Activated CD8-positive, alpha-beta memory T cell treated with anti-CD3 and anti-CD28 coated beads for 36 hours (primary cell): ENCODE results near the gene AKAP5. TPM values are rescaled to one million over a fixed set of nuclear protein-coding genes. Genes with fewer than 3 reads are reported as not detected.

Experiments
- CTCF ChIA-PET: fragments of 350-600 bp; sonication (Branson Sonifier 250); formaldehyde crosslinking; loops from one replicate; lab custom pipeline; 2021; ENCODE audit warnings: antibody characterized with exemption; lab: Charles Lee
- POLR2A ChIA-PET: fragments of 350-600 bp; sonication (Branson Sonifier 250); formaldehyde crosslinking; loops from one replicate; lab custom pipeline; 2021; ENCODE audit warnings: antibody characterized with exemption; lab: Charles Lee
- total RNA-seq, 2 experiments: library from RNA; stranded (reverse); gene quantifications; one replicate each; pipeline ENCODE4 v1.2.3, GENCODE V29; 2021

Gene AKAP5
- total RNA-seq, 2 experiments from 2014 or later = 4.5 TPM

DNA sequence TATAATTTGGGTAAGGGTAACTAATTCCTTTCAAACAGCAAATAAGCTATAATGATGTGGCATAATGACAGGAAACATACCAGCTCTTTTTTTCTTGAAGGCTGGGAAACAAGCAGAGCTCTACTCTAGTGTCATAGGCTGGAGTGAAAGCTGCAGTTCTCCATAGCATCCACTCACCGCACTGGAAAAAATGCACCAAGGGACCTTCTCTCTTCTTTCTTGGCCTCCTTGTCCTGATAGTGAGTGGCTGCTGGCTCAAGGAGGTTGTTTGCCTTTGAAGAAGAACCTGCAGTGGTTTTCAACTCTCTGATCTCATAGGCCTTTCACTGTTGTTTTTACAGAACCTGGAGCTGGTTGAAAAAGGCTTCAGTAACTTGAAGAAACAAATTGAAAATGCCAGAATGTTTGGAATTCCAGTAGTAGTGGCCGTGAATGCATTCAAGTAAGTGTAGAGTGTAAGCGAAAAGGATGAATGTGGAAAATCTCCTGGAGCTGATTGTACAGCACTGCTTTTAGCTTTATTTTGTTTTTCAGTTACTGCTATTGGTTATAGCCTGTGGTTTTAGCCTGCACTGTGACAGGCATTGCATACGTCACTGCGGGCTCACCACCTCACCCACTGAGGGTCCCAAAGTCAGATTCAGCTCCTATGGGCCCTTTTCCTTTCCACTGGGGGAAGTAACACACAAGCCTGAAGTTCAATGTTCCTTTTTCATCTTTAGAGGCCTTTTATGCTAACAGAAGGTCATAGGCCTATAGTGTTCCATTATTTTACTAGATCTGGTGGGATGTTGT lies 17.2 kb upstream of the AKAP5 start:
- CTCF ChIA-PET = interaction anchor here (1.0 to 1.6 kb wide), 3 partner anchors 16 to 48 kb away, joined by 3 to 5 read pairs (median 4); no protein-coding TSS in a partner anchor
- POLR2A ChIA-PET = interaction anchor here (0.6 to 1.0 kb wide), 3 partner anchors 18 to 61 kb away, joined by 3 read pairs; no protein-coding TSS in a partner anchor

GRCh38 chr14:64450255-64450654 lies 15.0 kb upstream of the AKAP5 start:
- POLR2A ChIA-PET = interaction anchor here (1.0 kb wide), 1 partner anchor 12 kb away, joined by 3 read pairs; no protein-coding TSS in a partner anchor
- CTCF ChIA-PET = interaction anchor here (1.0 to 1.6 kb wide), 2 partner anchors 16 to 28 kb away, joined by 3 to 4 read pairs; no protein-coding TSS in a partner anchor

DNA sequence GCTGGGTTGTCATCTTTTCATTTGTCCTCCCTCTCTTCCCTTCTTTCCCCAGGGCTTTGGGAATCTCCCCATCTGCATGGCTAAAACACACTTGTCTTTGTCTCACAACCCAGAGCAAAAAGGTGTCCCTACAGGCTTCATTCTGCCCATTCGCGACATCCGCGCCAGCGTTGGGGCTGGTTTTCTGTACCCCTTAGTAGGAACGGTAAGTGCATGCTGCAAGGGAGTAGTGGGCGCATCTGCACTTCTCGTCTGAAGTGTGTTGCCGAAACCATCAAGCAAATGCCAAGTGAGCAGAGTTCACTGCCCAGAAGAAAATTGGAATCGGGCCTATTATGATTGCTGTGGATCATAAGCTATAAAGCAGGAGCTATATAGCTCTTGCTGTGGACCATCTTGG lies 10.6 kb upstream of the AKAP5 start:
- POLR2A ChIA-PET = no interaction called here
- CTCF ChIA-PET = interaction anchor here (0.6 kb wide), 2 partner anchors 38 to 99 kb away, joined by 4 to 5 read pairs; no protein-coding TSS in a partner anchor

DNA sequence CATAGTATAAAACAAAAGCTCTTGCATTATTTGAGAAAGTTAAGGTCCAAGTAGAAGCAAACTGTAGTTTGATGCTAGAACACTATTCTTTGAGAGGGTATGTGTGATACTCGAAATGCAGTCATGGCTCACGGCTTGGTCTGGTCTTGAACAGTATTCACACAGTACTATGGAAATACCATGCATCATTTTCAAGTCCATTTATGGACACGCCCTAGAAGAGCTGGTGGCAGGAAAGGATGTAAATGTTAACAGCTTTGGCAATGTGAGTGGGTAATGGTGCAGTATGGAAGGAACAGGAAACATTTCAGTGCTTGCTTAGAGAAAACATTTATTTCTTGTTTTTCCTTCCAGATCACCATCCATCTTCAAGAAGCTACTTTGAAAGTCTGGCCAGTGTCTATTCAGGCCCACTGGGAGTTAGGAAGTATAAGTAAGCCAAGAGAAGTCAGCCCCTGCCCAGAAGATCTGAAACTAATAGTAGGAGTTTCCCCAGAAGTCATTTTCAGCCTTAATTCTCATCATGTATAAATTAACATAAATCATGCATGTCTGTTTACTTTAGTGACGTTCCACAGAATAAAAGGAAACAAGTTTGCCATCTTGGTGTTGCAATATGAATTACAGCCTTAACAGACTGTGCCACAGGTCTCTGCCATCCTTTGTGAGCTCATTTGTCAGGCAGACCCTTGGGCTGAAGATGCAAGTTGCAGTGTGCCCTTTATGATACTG lies 5.7 kb upstream of the AKAP5 start:
- POLR2A ChIA-PET = interaction anchor here (0.5 kb wide), 1 partner anchor 11 kb away, joined by 5 read pairs; no protein-coding TSS in a partner anchor
- CTCF ChIA-PET = interaction anchor here (1.7 kb wide), 1 partner anchor 29 kb away, joined by 6 read pairs; no protein-coding TSS in a partner anchor

GRCh38 chr14:64461221-64461620 lies 4.1 kb upstream of the AKAP5 start:
- POLR2A ChIA-PET = no interaction called here
- CTCF ChIA-PET = no interaction called here

GRCh38 chr14:64463195-64463594 lies 2.1 kb upstream of the AKAP5 start:
- CTCF ChIA-PET = no interaction called here
- POLR2A ChIA-PET = interaction anchor here (0.6 to 0.9 kb wide), 3 partner anchors 12 to 34 kb away, joined by 3 to 10 read pairs (median 3); no protein-coding TSS in a partner anchor

- CTCF ChIA-PET = interaction anchor here (1.3 kb wide), 1 partner anchor 16 kb away, joined by 5 read pairs; no protein-coding TSS in a partner anchor
These were observed 1.4 kb upstream of the AKAP5 start for GRCh38 chr14:64463873-64464272.

GRCh38 chr14:64464651-64465050 lies 648 bp upstream of the AKAP5 start:
- CTCF ChIA-PET = interaction anchor here (1.3 kb wide), 1 partner anchor 17 kb away, joined by 5 read pairs; no protein-coding TSS in a partner anchor
- POLR2A ChIA-PET = no interaction called here

More at GRCh38 chr14:64463873-64464272, 1.4 kb upstream of the AKAP5 start:
- POLR2A ChIA-PET = interaction anchor here (0.8 to 0.9 kb wide), 2 partner anchors 17 to 33 kb away, joined by 3 to 10 read pairs; no protein-coding TSS in a partner anchor

DNA sequence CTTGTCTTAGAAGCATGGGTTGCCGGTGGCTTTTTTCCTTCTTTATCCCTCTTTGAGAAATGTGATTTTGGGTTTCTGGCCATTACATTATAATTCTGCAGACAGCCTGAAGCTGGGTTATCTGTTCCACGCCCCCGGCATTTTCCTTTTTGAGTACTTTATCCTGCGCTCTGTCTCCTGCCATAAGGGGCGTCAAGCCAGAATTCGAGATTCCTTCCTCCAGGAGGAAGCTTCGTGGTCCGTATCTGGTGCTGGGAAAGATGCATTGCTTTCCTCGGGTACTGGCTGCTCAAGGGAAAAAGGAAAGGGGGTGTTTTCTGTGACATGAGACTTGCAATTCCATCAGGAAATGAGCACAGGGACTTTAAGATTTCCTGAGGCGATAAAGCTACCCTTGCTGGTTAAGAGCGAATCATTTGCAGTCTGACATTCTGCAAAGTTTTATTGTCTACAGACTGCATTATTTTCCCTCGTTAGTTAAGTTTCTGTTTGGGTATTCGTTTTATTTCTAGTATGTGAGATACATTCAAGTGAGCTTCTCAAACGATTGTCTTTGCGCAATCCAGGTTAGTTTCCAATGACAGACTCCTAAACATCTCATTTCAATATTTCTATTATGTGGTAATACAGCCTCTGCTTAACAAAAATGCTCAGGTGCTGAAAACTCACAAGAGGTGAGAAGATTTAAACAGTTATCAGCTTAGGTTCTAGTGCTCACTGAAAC lies 694 bp downstream of the AKAP5 start:
- CTCF ChIA-PET = interaction anchor here (1.4 to 1.6 kb wide), 2 partner anchors 17 to 18 kb away, joined by 4 read pairs; no protein-coding TSS in a partner anchor
- POLR2A ChIA-PET = interaction anchor here (0.9 kb wide), 1 partner anchor 18 kb away, joined by 3 read pairs; no protein-coding TSS in a partner anchor

DNA sequence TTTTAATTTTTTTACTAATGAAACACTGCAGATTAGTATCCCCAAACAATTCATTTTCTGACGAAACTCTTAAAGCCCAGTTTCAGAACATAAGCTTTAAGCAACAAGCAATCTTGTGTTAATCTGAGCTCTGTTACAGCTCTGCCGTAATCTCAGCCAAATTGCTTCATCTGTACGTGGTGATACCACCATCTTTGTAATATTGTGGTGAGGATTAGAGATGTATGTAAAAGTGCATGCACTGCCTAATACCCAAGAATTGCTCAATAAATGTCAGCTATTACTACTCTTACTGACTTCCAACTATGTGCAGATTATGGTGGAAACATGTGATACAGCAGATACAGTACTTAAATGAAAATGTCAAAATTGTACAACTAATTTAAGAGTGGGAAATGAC lies 1.8 kb downstream of the AKAP5 start:
- ChIA-PET CTCF (interaction anchor here (1.4 to 1.6 kb wide), 2 partner anchors 18 to 19 kb away, joined by 4 read pairs; no protein-coding TSS in a partner anchor), POLR2A (no interaction called here)

GRCh38 chr14:64467566-64467965 lies 2.3 kb downstream of the AKAP5 start:
- POLR2A ChIA-PET = no interaction called here
- CTCF ChIA-PET = interaction anchor here (1.4 kb wide), 1 partner anchor 20 kb away, joined by 4 read pairs; no protein-coding TSS in a partner anchor

DNA sequence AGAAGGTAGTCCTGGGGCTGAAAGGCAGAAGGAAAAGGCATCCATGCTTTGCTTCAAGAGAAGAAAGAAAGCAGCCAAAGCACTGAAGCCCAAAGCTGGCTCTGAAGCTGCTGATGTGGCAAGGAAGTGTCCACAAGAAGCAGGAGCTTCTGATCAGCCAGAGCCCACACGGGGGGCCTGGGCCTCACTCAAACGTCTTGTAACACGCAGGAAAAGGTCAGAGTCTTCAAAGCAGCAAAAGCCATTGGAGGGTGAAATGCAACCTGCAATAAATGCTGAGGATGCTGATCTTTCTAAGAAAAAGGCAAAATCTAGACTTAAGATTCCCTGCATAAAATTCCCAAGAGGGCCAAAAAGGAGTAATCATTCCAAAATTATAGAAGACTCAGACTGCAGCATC lies 3.2 kb downstream of the AKAP5 start:
- ChIA-PET POLR2A (no interaction called here), CTCF (interaction anchor here (1.5 kb wide), 1 partner anchor 13 kb away, joined by 3 read pairs; no protein-coding TSS in a partner anchor)

- CTCF ChIA-PET = no interaction called here
- POLR2A ChIA-PET = interaction anchor here (0.6 kb wide), 1 partner anchor 299 kb away, joined by 3 read pairs; no protein-coding TSS in a partner anchor
These were observed 8.7 kb downstream of the AKAP5 start for GRCh38 chr14:64474041-64474440.

DNA sequence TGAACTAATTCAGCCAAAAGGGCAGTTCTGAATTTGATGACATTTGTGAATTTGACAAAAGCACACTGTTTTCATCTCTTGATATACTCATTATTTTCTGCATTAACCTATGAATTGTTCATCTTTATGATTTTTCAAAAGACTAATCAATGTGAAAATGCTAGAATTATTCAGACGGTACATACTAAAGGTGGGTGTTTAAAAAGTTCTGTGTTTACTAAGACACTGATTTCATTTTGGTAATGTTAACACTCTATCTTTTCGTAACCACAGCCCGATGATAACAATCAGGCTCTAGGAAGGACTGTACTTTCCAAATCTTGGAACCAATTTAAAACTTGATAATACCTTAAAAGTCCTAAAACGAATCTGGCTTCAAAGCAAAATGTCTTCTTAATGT lies 9.4 kb downstream of the AKAP5 start:
- CTCF ChIA-PET = interaction anchor here (0.9 to 2.0 kb wide), 2 partner anchors 36 to 45 kb away, joined by 4 to 5 read pairs; no protein-coding TSS in a partner anchor
- POLR2A ChIA-PET = interaction anchor here (0.6 kb wide), 1 partner anchor 300 kb away, joined by 3 read pairs; no protein-coding TSS in a partner anchor

DNA sequence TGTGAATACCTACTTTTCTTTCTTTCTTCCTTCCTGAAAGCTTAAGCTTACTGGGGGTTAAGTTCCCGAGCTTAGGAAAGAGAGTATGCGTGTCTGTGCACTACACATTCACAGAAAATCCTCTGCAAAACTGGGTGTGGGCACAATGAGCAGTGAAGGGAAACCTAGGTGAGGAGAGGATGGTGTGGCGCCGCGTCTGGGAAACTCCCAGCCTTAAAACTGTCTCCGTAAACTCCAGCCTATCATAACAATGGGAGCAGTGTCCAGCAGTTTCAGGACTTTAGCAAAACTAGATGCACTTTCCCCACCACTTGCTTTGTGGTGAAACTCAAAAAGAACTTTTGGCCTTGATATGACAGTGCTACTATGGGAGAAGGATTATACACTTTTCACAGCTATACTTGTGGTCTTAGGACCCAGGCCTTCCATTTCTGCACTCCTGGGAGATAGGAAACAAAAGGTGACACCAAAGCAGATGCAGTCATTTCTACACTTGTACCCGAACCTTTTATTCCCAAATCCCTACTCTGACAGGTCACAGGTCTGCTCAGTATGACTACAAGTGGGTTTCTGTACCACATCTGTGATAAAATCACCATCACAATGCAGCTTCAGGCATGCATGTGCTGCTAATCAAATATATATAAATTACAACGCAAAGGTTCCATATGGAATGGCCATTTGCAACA lies 10.4 kb downstream of the AKAP5 start:
- CTCF ChIA-PET = interaction anchor here (2.0 kb wide), 1 partner anchor 35 kb away, joined by 5 read pairs; no protein-coding TSS in a partner anchor

GRCh38 chr14:64476438-64476837 lies 11.1 kb downstream of the AKAP5 start:
- ChIA-PET CTCF (interaction anchor here (2.0 kb wide), 1 partner anchor 34 kb away, joined by 5 read pairs; no protein-coding TSS in a partner anchor), POLR2A (no interaction called here)

More for the DNA sequence above, 10.4 kb downstream of the AKAP5 start:
- POLR2A ChIA-PET = interaction anchor here (0.7 kb wide), 1 partner anchor 612 kb away, joined by 4 read pairs; no protein-coding TSS in a partner anchor

DNA sequence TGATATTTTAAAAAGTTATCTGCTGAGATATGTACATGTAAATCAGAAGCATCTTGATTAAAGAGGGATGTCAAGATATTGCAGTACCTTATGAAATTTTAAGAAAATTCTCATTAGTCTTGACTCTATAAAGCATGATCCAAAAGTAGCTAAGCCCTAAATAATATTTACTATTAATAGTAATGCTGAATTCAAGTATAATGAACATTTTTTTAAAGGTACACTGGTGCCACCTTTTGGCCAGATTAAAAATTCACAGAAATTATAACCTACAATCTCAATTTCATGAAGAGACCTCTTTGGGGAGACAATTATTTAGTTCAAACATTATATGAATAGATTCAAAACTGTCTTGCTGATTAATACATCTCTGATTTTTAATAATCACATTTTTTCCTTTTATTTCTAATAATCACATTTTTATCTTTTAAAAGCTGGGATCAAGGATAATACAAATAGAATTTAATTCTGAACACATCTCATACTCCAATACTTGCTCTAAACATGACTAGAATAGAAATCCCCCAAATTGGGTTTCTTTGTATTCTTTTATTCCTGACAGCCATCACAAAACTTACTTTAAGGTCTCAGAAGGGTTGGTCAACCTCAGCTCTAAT lies 13.4 kb downstream of the AKAP5 start:
- ChIA-PET CTCF (interaction anchor here (1.0 to 2.4 kb wide), 5 partner anchors 12 to 47 kb away, joined by 3 to 8 read pairs (median 5); no protein-coding TSS in a partner anchor), POLR2A (no interaction called here)
